Suprapubic skin (tissue), 3 donors: ENCODE data around the gene RPS24.

Experiments
- POLR2AphosphoS5 ChIP-seq, 3 donors: sonication (generic); formaldehyde crosslinking; IDR thresholded peaks; one replicate each; pipeline ENCODE4 v1.6.1; 2017; ENCODE audit warnings: antibody characterized with exemption in 3 of 3
- TF ChIP-seq, protein P1 (sequence below), 2 donors: fragments of 200-600 bp in 1 of 2; fragments of 450-650 bp in 1 of 2; sonication (generic) in 1 of 2; IDR thresholded peaks; one replicate each; pipeline ENCODE4 v1.5.1; 2016 to 2019; ENCODE audit warnings: antibody characterized with exemption in 2 of 2, mild to moderate bottlenecking in 1 of 2, moderate library complexity in 1 of 2

DNA sequence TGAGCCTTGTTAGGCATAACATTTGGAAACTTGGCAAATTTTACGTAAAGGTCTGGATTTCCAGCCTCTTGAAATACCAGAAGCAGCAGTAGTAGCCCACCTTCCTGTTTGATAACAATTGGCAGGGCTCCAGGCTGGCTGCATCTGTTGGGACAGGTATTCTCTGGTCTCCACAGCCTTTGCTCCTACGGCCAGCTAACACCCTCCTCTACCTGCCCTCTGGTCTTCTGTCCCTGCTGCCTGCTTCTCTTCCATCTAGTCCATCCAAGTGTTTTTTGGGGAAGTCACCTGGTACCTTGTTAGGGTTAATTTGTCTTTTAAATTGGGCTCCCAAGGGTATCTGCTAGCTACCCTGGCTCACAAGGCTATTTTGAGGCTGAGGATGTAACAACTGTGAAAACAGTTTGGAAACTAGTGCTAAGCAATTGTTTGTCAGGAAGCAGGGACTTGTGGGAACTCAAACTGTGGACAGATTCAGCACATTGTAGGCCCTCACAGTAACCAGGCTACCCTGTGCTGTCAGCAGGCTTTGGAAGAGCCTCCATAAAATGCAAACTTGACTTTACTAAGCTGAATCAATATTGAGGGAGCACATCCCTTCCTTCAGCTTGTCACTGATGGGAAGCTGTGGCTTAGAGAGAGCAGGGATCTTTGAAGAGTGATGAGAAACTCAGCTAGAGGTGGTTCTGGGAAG lies 8.5 kb downstream of the RPS24 start:
- TF ChIP-seq, protein P1, sequence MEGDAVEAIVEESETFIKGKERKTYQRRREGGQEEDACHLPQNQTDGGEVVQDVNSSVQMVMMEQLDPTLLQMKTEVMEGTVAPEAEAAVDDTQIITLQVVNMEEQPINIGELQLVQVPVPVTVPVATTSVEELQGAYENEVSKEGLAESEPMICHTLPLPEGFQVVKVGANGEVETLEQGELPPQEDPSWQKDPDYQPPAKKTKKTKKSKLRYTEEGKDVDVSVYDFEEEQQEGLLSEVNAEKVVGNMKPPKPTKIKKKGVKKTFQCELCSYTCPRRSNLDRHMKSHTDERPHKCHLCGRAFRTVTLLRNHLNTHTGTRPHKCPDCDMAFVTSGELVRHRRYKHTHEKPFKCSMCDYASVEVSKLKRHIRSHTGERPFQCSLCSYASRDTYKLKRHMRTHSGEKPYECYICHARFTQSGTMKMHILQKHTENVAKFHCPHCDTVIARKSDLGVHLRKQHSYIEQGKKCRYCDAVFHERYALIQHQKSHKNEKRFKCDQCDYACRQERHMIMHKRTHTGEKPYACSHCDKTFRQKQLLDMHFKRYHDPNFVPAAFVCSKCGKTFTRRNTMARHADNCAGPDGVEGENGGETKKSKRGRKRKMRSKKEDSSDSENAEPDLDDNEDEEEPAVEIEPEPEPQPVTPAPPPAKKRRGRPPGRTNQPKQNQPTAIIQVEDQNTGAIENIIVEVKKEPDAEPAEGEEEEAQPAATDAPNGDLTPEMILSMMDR (IDR thresholded peaks at IDR 0.05) = no peak
- TF ChIP-seq POLR2AphosphoS5 (IDR thresholded peaks at IDR 0.05) = no peak
